Keratinocyte (primary cell): Measurements from ENCODE around the gene LTV1. TPM values are rescaled to one million over a fixed set of nuclear protein-coding genes. Genes with fewer than 3 reads are reported as not detected.

ENCODE experiments used
- DNase-seq: peaks from one replicate; pipeline ENCODE4 v3.0.0-alpha.2; 2011; ENCODE audit warnings: low read depth, missing footprints, low spot score
- FAIRE-seq: peaks from 2 replicates; lab custom pipeline; 2011; peaks lifted over from hg19 to GRCh38; lab: Jason Lieb, UNC
- H2AFZ ChIP-seq: 2 replicates; pipeline ENCODE4 v1.6.0; 2012; ENCODE audit warnings: low read length, control low read depth, inconsistent platforms; ENCODE audit not compliant: control insufficient read depth
- H3K27ac ChIP-seq: 2 replicates; pipeline ENCODE4 v1.5.1; 2011; ENCODE audit warnings: low read length; ENCODE audit not compliant: control insufficient read depth, insufficient read depth
- H3K27me3 ChIP-seq: 3 replicates; pipeline ENCODE4 v1.6.0; 2011; ENCODE audit warnings: low read length; ENCODE audit not compliant: control insufficient read depth, insufficient read depth; ENCODE audit errors: extremely low read depth
- H3K36me3 ChIP-seq, 2 experiments: 2 replicates in 1 of 2; 3 replicates in 1 of 2; pipeline ENCODE4 v1.5.1; 2011; ENCODE audit warnings: low read length in 2 of 2, mild to moderate bottlenecking in 1 of 2; ENCODE audit not compliant: control insufficient read depth in 2 of 2, insufficient read depth in 2 of 2; ENCODE audit errors: extremely low read depth in 1 of 2
- H3K4me1 ChIP-seq: 3 replicates; pipeline ENCODE4 v1.5.1; 2011; ENCODE audit warnings: low read length; ENCODE audit not compliant: control insufficient read depth, insufficient read depth; ENCODE audit errors: extremely low read depth
- H3K4me2 ChIP-seq: 3 replicates; pipeline ENCODE4 v1.6.0; 2011; ENCODE audit warnings: low read depth, low read length; ENCODE audit not compliant: control insufficient read depth, insufficient read depth; ENCODE audit errors: extremely low read depth
- H3K4me3 ChIP-seq, 3 experiments: fragments of 200-600 bp in 1 of 3; sonication (generic) in 1 of 3; 2 replicates in 2 of 3; 3 replicates in 1 of 3; pipeline ENCODE4 v1.5.1; 2011 to 2016; ENCODE audit warnings: low read length in 3 of 3, mild to moderate bottlenecking in 3 of 3, control low read depth in 2 of 3, inconsistent platforms in 1 of 3, low read depth in 1 of 3, mixed read lengths in 1 of 3, mixed run types in 1 of 3, moderate library complexity in 1 of 3; ENCODE audit not compliant: control insufficient read depth in 2 of 3, insufficient read depth in 2 of 3; ENCODE audit errors: extremely low read depth in 1 of 3
- H3K79me2 ChIP-seq: 2 replicates; pipeline ENCODE4 v1.6.0; 2012; ENCODE audit warnings: low read length; ENCODE audit not compliant: control insufficient read depth, insufficient read depth
- H3K9ac ChIP-seq: 3 replicates; pipeline ENCODE4 v1.6.0; 2011; ENCODE audit warnings: low read length; ENCODE audit not compliant: control insufficient read depth, insufficient read depth; ENCODE audit errors: extremely low read depth
- H3K9me1 ChIP-seq: 3 replicates; pipeline ENCODE4 v1.6.0; 2011; ENCODE audit warnings: low read length; ENCODE audit not compliant: control insufficient read depth, insufficient read depth; ENCODE audit errors: extremely low read depth
- H3K9me3 ChIP-seq: 2 replicates; pipeline ENCODE4 v1.5.1; 2012; ENCODE audit warnings: low read depth, low read length; ENCODE audit not compliant: control insufficient read depth
- H4K20me1 ChIP-seq: 3 replicates; pipeline ENCODE4 v1.6.0; 2011; ENCODE audit warnings: low read length; ENCODE audit not compliant: control insufficient read depth, insufficient read depth; ENCODE audit errors: extremely low read depth
- CTCF ChIP-seq, 3 experiments: IDR thresholded peaks in 1 of 3; conservative IDR thresholded peaks in 1 of 3; optimal IDR thresholded peaks in 1 of 3; 2 replicates in 2 of 3; 3 replicates in 1 of 3; pipeline versions ENCODE3 to v1.5.1; 2011; ENCODE audit warnings: low read length in 3 of 3, mild to moderate bottlenecking in 3 of 3, moderate library complexity in 2 of 3, control low read depth in 1 of 3, inconsistent platforms in 1 of 3; ENCODE audit not compliant: insufficient read depth in 2 of 3; ENCODE audit errors: extremely low read depth in 1 of 3
- EZH2 ChIP-seq: IDR thresholded peaks from one replicate; pipeline ENCODE4 v1.6.1; 2012; ENCODE audit warnings: inconsistent platforms, mild to moderate bottlenecking, low read length, moderate library complexity
- dilution Hi-C: fragments of 300-500 bp; cut with MboI; formaldehyde crosslinking; loops from one replicate; pipeline ENCODE4 v1.7.0; 2020; ENCODE audit warnings: low sequenced_read_pairs; ENCODE audit not compliant: extremely low pct_ligation_motif_present
- polyA plus RNA-seq, 5 experiments: library from polyadenylated mRNA; depleted of rRNA in 3 of 5; stranded (reverse) in 3 of 5; stranded (forward) in 1 of 5; unstranded in 1 of 5; fragments of >200 nt; gene quantifications; 1 replicate in 1 of 5; 2 replicates in 3 of 5; 3 replicates in 1 of 5; pipeline versions ENCODE4 v1.2.1 to v1.2.3, GENCODE V29; 2011 to 2012; ENCODE audit warnings: missing spikeins in 2 of 5, low read depth in 1 of 5, low replicate concordance in 1 of 5

The LTV1 gene
- polyA plus RNA-seq, 1 donor (not counting 4 experiments of a cell fraction or from before 2014, with no cell fraction given) = 35.2 TPM

- Histone ChIP-seq H3K4me3 (no peak overlapping the region), H3K27me3 (no peaks in the 10 kb centered on the region), H3K9ac (no peak overlapping the region), H3K36me3 (peaks cover 29 to 34% of the 10 kb centered on the region in 2 experiments), H3K9me1 (no peaks in the 10 kb centered on the region), H4K20me1 (no peaks in the 10 kb centered on the region), H3K27ac (no peak overlapping the region), H3K4me1 (no peaks in the 10 kb centered on the region), H2AFZ (no peak overlapping the region), H3K4me2 (no peak overlapping the region), H3K9me3 (no peaks in the 10 kb centered on the region), H3K79me2 (peaks cover 3% of the 10 kb centered on the region)
- TF ChIP-seq EZH2 = no peak
- no peak for TF ChIP-seq CTCF (optimal IDR thresholded peaks at IDR 0.05 in 1 of 3, IDR thresholded peaks at IDR 0.05 in 1 of 3, conservative IDR thresholded peaks at IDR 0.05 in 1 of 3; ENCODE audit: extremely low read depth in 1 of 3, insufficient read depth in 2 of 3, low read length in 3 of 3)
- DNase-seq = no peak
- FAIRE-seq = no peak
- dilution Hi-C loops = no loop called here
Observed at GRCh38 chr6:143859891-143860660, 16.9 kb downstream of the LTV1 start.

GRCh38 chr6:143863771-143864170, 20.6 kb downstream of the LTV1 start:
- H3K79me2 ChIP-seq = no peaks in the 10 kb centered on the region
- DNase-seq (no peak), FAIRE-seq (no peak)
- no peaks in the 10 kb centered on the region for H3K9me3 ChIP-seq
- no peaks in the 10 kb centered on the region for H3K9me1 ChIP-seq
- no peaks in the 10 kb centered on the region for H3K4me1 ChIP-seq
- H3K27me3 ChIP-seq = no peaks in the 10 kb centered on the region
- TF ChIP-seq CTCF (optimal IDR thresholded peaks at IDR 0.05 in 1 of 3, IDR thresholded peaks at IDR 0.05 in 1 of 3, conservative IDR thresholded peaks at IDR 0.05 in 1 of 3; ENCODE audit: extremely low read depth in 1 of 3, insufficient read depth in 2 of 3, low read length in 3 of 3) (no peak), EZH2 (no peak)
- no peak overlapping the region for H3K4me3 ChIP-seq
- H4K20me1 ChIP-seq = no peaks in the 10 kb centered on the region
- H3K36me3 ChIP-seq = peaks cover 17 to 23% of the 10 kb centered on the region in 2 experiments
- H3K9ac ChIP-seq = no peak overlapping the region
- no peak overlapping the region for H3K27ac ChIP-seq
- H2AFZ ChIP-seq = no peak overlapping the region
- no peak overlapping the region for H3K4me2 ChIP-seq
- dilution Hi-C loops = no loop called here
